Measurements from ENCODE around the gene MIPOL1.

GRCh38 chr14:37172936-37173614, 24.7 kb upstream of the MIPOL1 start:
- TF ChIP-seq EZH2 (IDR thresholded peaks at IDR 0.05; ENCODE audit: insufficient read depth, poor library complexity, severe bottlenecking) (no peak), EZH2phosphoT487 (IDR thresholded peaks at IDR 0.05; ENCODE audit: insufficient read depth, low read depth) (no peak)
